ENCODE data around the gene MGLL. TPM values are rescaled to one million over a fixed set of nuclear protein-coding genes. Genes with fewer than 3 reads are reported as not detected.

Gene MGLL
- total RNA-seq, 1 experiment from 2014 or later: 2.1 TPM

DNA sequence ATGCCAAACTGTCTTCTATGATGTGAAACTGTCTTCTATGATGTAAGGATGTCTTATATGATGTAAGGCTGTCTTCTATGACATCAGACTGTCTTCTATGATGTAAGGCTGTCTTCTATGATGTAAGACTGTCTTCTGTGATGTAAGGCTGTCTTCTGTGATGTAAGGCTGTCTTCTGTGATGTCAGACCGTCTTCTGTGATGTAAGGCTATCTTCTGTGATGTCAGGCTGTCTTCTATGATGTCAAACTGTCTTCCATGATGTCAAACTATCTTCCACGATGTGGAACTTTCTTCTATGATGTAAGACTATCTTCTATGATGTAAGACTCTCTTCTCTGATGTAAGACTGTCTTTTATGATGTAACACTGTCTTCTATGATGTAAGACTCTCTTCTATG, 27.9 kb downstream of the MGLL start:
- no peak for TF ChIP-seq POLR2AphosphoS5 (IDR thresholded peaks at IDR 0.05; ENCODE audit: low read depth, low read length)
- TF ChIP-seq, protein P1, sequence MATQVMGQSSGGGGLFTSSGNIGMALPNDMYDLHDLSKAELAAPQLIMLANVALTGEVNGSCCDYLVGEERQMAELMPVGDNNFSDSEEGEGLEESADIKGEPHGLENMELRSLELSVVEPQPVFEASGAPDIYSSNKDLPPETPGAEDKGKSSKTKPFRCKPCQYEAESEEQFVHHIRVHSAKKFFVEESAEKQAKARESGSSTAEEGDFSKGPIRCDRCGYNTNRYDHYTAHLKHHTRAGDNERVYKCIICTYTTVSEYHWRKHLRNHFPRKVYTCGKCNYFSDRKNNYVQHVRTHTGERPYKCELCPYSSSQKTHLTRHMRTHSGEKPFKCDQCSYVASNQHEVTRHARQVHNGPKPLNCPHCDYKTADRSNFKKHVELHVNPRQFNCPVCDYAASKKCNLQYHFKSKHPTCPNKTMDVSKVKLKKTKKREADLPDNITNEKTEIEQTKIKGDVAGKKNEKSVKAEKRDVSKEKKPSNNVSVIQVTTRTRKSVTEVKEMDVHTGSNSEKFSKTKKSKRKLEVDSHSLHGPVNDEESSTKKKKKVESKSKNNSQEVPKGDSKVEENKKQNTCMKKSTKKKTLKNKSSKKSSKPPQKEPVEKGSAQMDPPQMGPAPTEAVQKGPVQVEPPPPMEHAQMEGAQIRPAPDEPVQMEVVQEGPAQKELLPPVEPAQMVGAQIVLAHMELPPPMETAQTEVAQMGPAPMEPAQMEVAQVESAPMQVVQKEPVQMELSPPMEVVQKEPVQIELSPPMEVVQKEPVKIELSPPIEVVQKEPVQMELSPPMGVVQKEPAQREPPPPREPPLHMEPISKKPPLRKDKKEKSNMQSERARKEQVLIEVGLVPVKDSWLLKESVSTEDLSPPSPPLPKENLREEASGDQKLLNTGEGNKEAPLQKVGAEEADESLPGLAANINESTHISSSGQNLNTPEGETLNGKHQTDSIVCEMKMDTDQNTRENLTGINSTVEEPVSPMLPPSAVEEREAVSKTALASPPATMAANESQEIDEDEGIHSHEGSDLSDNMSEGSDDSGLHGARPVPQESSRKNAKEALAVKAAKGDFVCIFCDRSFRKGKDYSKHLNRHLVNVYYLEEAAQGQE (IDR thresholded peaks at IDR 0.05; ENCODE audit: insufficient read depth in 1 of 2, low read depth in 2 of 2, low read length in 1 of 2): no peak
- TF ChIP-seq, protein P2, sequence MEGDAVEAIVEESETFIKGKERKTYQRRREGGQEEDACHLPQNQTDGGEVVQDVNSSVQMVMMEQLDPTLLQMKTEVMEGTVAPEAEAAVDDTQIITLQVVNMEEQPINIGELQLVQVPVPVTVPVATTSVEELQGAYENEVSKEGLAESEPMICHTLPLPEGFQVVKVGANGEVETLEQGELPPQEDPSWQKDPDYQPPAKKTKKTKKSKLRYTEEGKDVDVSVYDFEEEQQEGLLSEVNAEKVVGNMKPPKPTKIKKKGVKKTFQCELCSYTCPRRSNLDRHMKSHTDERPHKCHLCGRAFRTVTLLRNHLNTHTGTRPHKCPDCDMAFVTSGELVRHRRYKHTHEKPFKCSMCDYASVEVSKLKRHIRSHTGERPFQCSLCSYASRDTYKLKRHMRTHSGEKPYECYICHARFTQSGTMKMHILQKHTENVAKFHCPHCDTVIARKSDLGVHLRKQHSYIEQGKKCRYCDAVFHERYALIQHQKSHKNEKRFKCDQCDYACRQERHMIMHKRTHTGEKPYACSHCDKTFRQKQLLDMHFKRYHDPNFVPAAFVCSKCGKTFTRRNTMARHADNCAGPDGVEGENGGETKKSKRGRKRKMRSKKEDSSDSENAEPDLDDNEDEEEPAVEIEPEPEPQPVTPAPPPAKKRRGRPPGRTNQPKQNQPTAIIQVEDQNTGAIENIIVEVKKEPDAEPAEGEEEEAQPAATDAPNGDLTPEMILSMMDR (IDR thresholded peaks at IDR 0.05): no peak
- no peak for TF ChIP-seq SIN3A (IDR thresholded peaks at IDR 0.05; ENCODE audit: borderline replicate concordance, insufficient read depth, low read depth, low read length)
- no peak for TF ChIP-seq TCF7L2 (IDR thresholded peaks at IDR 0.05; ENCODE audit: low read depth, low read length)
- BruUV-seq (replicated peaks): no TSS peak
- Histone ChIP-seq H3K36me3 (ENCODE audit: control insufficient read depth, insufficient read depth, low read length) (no peaks in the 10 kb centered on the region), H3K27me3 (ENCODE audit: control insufficient read depth, insufficient read depth, low read length) (no peaks in the 10 kb centered on the region), H3K27ac (ENCODE audit: low read length) (no peak overlapping the region), H3K9me3 (ENCODE audit: control insufficient read depth, insufficient read depth, low read depth, low read length) (0 out of 2 replicates have a peak, but pooled peaks cover 3% of the 10 kb centered on the region), H3K4me3 (ENCODE audit: low read depth in 2 of 2, low read length in 2 of 2) (no peak overlapping the region), H3K4me1 (ENCODE audit: control insufficient read depth, insufficient read depth, low read length) (no peaks in the 10 kb centered on the region)
- intact Hi-C loops (cut with micrococcal nuclease; ENCODE audit: unreplicated experiment): no loop called here
- in situ Hi-C loops (cut with HindIII; ENCODE audit: low pct_unique_long_range_greater_than_20kb, low sequenced_read_pairs): no loop called here
- no peak for DNase-seq (ENCODE audit: low read depth, low spot score)
- POLR2A ChIA-PET: no interaction called here
- CTCF ChIA-PET: no interaction called here
- no peak for ATAC-seq

DNA sequence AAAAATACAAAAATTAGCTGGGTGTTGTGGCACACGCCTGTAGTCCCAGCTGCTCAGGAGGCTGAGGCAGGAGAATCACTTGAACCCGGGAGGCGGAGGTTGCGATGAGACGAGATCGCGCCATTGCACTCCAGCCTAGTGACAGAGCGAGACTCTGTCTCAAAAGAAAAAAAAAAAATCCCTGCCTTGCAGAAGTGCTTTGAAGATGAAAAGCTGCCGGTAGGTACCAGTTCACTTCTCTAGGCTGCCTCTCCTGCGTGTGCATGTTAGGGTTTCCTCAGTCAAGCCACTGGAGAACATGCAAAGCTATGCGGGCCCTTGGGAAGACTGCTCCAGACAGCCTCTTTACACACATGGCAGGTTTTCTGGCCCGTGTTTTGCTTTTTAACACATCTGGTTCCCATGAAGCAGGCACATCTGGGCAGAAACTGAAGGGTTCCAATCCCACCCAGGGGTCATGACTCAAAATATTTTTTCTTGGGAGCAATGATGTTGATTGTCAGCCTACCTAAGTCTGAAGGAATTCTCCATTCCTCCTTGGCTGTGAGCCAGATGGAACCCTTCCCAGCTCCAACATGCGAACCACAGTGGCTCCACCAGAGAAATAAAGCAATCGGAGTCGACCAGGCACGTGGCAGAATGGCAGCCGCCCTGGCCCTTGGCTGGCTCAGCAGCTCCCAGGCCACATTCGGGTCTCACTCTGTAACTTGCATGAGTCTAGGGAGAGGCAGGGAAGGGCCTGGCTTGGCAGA, 29.6 kb downstream of the MGLL start:
- H3K9me3 ChIP-seq (ENCODE audit: control insufficient read depth, insufficient read depth, low read depth, low read length): 0 out of 2 replicates have a peak, but pooled peaks cover 3% of the 10 kb centered on the region
- CTCF ChIA-PET: no interaction called here
- BruUV-seq (replicated peaks): no TSS peak
- H3K36me3 ChIP-seq (ENCODE audit: control insufficient read depth, insufficient read depth, low read length): no peaks in the 10 kb centered on the region
- in situ Hi-C loops (cut with HindIII; ENCODE audit: low pct_unique_long_range_greater_than_20kb, low sequenced_read_pairs): no loop called here
- DNase-seq (ENCODE audit: low read depth, low spot score): no peak
- POLR2A ChIA-PET: no interaction called here
- no peak for ATAC-seq
- no peaks in the 10 kb centered on the region for H3K4me1 ChIP-seq (ENCODE audit: control insufficient read depth, insufficient read depth, low read length)
- no peak for TF ChIP-seq TCF7L2 (IDR thresholded peaks at IDR 0.05; ENCODE audit: low read depth, low read length)
- no peak for TF ChIP-seq SIN3A (IDR thresholded peaks at IDR 0.05; ENCODE audit: borderline replicate concordance, insufficient read depth, low read depth, low read length)
- TF ChIP-seq POLR2AphosphoS5 (IDR thresholded peaks at IDR 0.05; ENCODE audit: low read depth, low read length): no peak
- TF ChIP-seq, protein P1 (IDR thresholded peaks at IDR 0.05; ENCODE audit: insufficient read depth in 1 of 2, low read depth in 2 of 2, low read length in 1 of 2): no peak
- TF ChIP-seq, protein P2 (IDR thresholded peaks at IDR 0.05): no peak
- intact Hi-C loops (cut with micrococcal nuclease; ENCODE audit: unreplicated experiment): no loop called here
- H3K27ac ChIP-seq (ENCODE audit: low read length): no peak overlapping the region
- no peak overlapping the region for H3K4me3 ChIP-seq (ENCODE audit: low read depth in 2 of 2, low read length in 2 of 2)
- H3K27me3 ChIP-seq (ENCODE audit: control insufficient read depth, insufficient read depth, low read length): no peaks in the 10 kb centered on the region
